Fibroblast of lung (primary cell): ENCODE results near the gene PIR. TPM values are rescaled to one million over a fixed set of nuclear protein-coding genes. Genes with fewer than 3 reads are reported as not detected.

Experiments
- DNase-seq, 2 donors: peaks; one replicate each; pipeline versions ENCODE4 v3.0.0 to v3.0.0-alpha.2; 2010; ENCODE audit warnings: low read depth in 2 of 2
- H2AFZ ChIP-seq: 2 replicates; pipeline ENCODE4 v1.5.1; 2012; ENCODE audit warnings: low read length, control low read depth, inconsistent platforms
- H3K27ac ChIP-seq: 2 replicates; pipeline ENCODE4 v1.5.1; 2011; ENCODE audit warnings: low read length, control low read depth; ENCODE audit not compliant: insufficient read depth
- H3K27me3 ChIP-seq: 2 replicates; pipeline ENCODE4 v1.5.1; 2011; ENCODE audit warnings: mild to moderate bottlenecking, low read length; ENCODE audit not compliant: control insufficient read depth, insufficient read depth
- H3K36me3 ChIP-seq: 2 replicates; pipeline ENCODE4 v1.5.1; 2011; ENCODE audit warnings: low read length; ENCODE audit not compliant: control insufficient read depth, insufficient read depth
- H3K4me1 ChIP-seq: 2 replicates; pipeline ENCODE4 v1.5.1; 2011; ENCODE audit warnings: low read length; ENCODE audit not compliant: control insufficient read depth, insufficient read depth; ENCODE audit errors: extremely low read depth
- H3K4me2 ChIP-seq: 2 replicates; pipeline ENCODE4 v1.5.1; 2011; ENCODE audit warnings: low read length, control low read depth; ENCODE audit not compliant: insufficient read depth; ENCODE audit errors: extremely low read depth
- H3K4me3 ChIP-seq, 4 experiments: fragments of 200-600 bp in 1 of 4; sonication (generic) in 1 of 4; replicated peaks in 1 of 4; 2 replicates each; pipeline ENCODE4 v1.5.1; 2011 to 2016; ENCODE audit warnings: low read length in 4 of 4, low read depth in 3 of 4, mild to moderate bottlenecking in 3 of 4, control low read depth in 2 of 4, inconsistent platforms in 1 of 4, mixed read lengths in 1 of 4; ENCODE audit not compliant: insufficient read depth in 1 of 4; ENCODE audit errors: control extremely low read depth in 1 of 4
- H3K79me2 ChIP-seq: 2 replicates; pipeline ENCODE4 v1.5.1; 2012; ENCODE audit warnings: mild to moderate bottlenecking, low read length, inconsistent platforms; ENCODE audit not compliant: control insufficient read depth, insufficient read depth
- H3K9ac ChIP-seq: 2 replicates; pipeline ENCODE4 v1.5.1; 2011; ENCODE audit warnings: mild to moderate bottlenecking, low read length, control low read depth; ENCODE audit not compliant: insufficient read depth
- H3K9me3 ChIP-seq: 2 replicates; pipeline ENCODE4 v1.5.1; 2012; ENCODE audit warnings: low read depth, low read length; ENCODE audit not compliant: control insufficient read depth, insufficient read depth
- H4K20me1 ChIP-seq: 2 replicates; pipeline ENCODE4 v1.5.1; 2011; ENCODE audit warnings: low read length; ENCODE audit not compliant: control insufficient read depth, insufficient read depth; ENCODE audit errors: extremely low read depth
- EZH2 ChIP-seq: IDR thresholded peaks from 2 replicates; pipeline ENCODE4 v1.5.1; 2012; ENCODE audit warnings: low read length, control low read depth, mild to moderate bottlenecking; ENCODE audit errors: missing control alignments
- polyA plus RNA-seq, 2 donors: library from polyadenylated mRNA; depleted of rRNA in 1 of 2; stranded (reverse) in 1 of 2; unstranded in 1 of 2; fragments of >200 nt; gene quantifications; 2 replicates each; pipeline ENCODE4 v1.2.1, GENCODE V29; 2011 to 2012; ENCODE audit warnings: missing spikeins in 1 of 2
- total RNA-seq: library from RNA; depleted of rRNA; stranded (reverse); fragments of >200 nt; gene quantifications from 2 replicates; pipeline ENCODE4 v1.2.1, GENCODE V29; 2014
- TF ChIP-seq, protein P1 (sequence below), 2 donors: IDR thresholded peaks in 1 of 2; conservative IDR thresholded peaks in 1 of 2; 1 replicate in 1 of 2; 2 replicates in 1 of 2; pipeline ENCODE4 v1.5.1; 2011 to 2012; ENCODE audit warnings: low read length in 2 of 2, control low read depth in 1 of 2, inconsistent platforms in 1 of 2, low read depth in 1 of 2, mild to moderate bottlenecking in 1 of 2

Gene PIR
- total and polyA plus RNA-seq, 2 donors (not counting 1 experiment from before 2014, with no cell fraction given), result 17.0 to 19.9 TPM

DNA sequence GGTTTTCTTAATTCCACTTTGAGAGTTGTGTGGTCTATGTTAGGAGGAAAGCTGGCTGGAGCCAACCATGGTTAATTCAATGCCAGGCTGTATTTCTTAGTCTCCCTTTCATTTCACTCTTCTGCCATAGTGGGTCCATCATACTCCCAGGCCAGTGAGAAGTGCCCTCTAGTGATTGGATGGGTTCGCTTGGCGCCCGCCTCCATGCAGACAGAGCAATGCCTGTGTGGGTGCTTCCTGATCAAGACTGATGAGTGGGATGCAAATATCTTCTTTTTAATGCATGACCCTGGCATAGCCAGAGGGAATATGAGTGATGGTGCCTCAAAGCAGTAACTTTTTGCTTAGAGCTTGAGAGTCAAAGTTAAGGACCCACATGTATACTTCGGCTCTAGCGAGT is 13.9 kb upstream of the PIR start:
- Histone ChIP-seq H3K9ac (no peak overlapping the region), H3K4me3 (no peak overlapping the region), H3K27ac (no peak overlapping the region), H3K79me2 (no peaks in the 10 kb centered on the region), H3K9me3 (no peaks in the 10 kb centered on the region), H3K4me2 (no peak overlapping the region), H3K36me3 (no peaks in the 10 kb centered on the region), H4K20me1 (no peaks in the 10 kb centered on the region), H3K27me3 (no peaks in the 10 kb centered on the region), H2AFZ (no peak overlapping the region), H3K4me1 (no peaks in the 10 kb centered on the region)
- DNase-seq, result no peak
- no peak for TF ChIP-seq EZH2
- TF ChIP-seq, protein P1, sequence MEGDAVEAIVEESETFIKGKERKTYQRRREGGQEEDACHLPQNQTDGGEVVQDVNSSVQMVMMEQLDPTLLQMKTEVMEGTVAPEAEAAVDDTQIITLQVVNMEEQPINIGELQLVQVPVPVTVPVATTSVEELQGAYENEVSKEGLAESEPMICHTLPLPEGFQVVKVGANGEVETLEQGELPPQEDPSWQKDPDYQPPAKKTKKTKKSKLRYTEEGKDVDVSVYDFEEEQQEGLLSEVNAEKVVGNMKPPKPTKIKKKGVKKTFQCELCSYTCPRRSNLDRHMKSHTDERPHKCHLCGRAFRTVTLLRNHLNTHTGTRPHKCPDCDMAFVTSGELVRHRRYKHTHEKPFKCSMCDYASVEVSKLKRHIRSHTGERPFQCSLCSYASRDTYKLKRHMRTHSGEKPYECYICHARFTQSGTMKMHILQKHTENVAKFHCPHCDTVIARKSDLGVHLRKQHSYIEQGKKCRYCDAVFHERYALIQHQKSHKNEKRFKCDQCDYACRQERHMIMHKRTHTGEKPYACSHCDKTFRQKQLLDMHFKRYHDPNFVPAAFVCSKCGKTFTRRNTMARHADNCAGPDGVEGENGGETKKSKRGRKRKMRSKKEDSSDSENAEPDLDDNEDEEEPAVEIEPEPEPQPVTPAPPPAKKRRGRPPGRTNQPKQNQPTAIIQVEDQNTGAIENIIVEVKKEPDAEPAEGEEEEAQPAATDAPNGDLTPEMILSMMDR (conservative IDR thresholded peaks at IDR 0.05 in 1 of 2, IDR thresholded peaks at IDR 0.05 in 1 of 2; ENCODE audit: low read depth in 1 of 2, low read length in 2 of 2), result no peak

DNA sequence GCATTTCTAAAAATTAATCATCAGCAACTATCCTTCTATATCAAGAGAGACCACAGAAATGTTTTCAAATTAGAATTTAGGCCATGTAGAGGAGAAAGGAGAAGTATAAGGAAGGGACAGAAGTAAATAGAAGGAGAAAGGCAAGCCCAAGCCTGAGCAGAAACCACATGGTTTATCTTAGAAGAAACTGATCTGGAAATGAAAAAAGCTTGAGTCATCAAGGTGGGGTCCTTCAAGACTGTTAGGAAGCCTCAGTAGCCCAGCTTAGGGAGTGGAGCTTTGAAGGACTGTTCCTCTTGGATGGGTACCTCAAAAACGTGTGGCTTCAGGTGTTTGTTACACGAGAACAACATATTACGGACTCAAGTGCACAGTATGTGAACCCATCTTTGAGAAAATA is 12.0 kb upstream of the PIR start:
- no peak overlapping the region for H3K4me3 ChIP-seq
- TF ChIP-seq EZH2, result no peak
- TF ChIP-seq, protein P1 (conservative IDR thresholded peaks at IDR 0.05 in 1 of 2, IDR thresholded peaks at IDR 0.05 in 1 of 2; ENCODE audit: low read depth in 1 of 2, low read length in 2 of 2), result no peak
- no peaks in the 10 kb centered on the region for H4K20me1 ChIP-seq
- no peak overlapping the region for H3K4me2 ChIP-seq
- H3K9me3 ChIP-seq, result no peaks in the 10 kb centered on the region
- no peaks in the 10 kb centered on the region for H3K27me3 ChIP-seq
- H3K4me1 ChIP-seq, result no peaks in the 10 kb centered on the region
- no peak overlapping the region for H3K9ac ChIP-seq
- no peaks in the 10 kb centered on the region for H3K79me2 ChIP-seq
- no peak overlapping the region for H3K27ac ChIP-seq
- H3K36me3 ChIP-seq, result no peaks in the 10 kb centered on the region
- no peak for DNase-seq
- H2AFZ ChIP-seq, result no peak overlapping the region

DNA sequence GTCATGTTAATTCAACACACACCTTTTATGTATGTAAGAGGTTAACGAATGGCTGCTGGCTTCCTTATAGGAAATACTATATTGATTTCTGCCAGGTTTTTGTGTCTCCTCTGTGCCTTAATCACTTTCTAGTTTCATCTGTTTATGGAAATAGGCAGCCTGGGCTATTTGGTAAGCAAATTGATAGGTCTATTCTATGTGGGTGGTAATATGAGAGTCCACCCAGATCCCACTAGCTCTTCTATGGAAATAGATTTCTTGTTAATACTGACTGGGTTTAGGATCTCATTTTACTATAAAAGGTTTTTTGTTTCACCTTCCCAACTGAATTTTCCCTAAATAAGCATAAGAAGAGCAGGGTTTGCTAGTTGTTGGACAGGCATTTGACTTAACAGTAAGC is 11.5 kb upstream of the PIR start:
- no peak overlapping the region for H3K9ac ChIP-seq
- H3K4me2 ChIP-seq, result no peak overlapping the region

More for the DNA sequence above, 11.5 kb upstream of the PIR start:
- H3K27ac ChIP-seq, result no peak overlapping the region
- DNase-seq, result no peak
- no peaks in the 10 kb centered on the region for H3K27me3 ChIP-seq
- no peak overlapping the region for H2AFZ ChIP-seq
- no peaks in the 10 kb centered on the region for H4K20me1 ChIP-seq
- no peaks in the 10 kb centered on the region for H3K79me2 ChIP-seq
- no peaks in the 10 kb centered on the region for H3K36me3 ChIP-seq
- H3K9me3 ChIP-seq, result no peaks in the 10 kb centered on the region
- TF ChIP-seq EZH2, result no peak
- TF ChIP-seq, protein P1 (conservative IDR thresholded peaks at IDR 0.05 in 1 of 2, IDR thresholded peaks at IDR 0.05 in 1 of 2; ENCODE audit: low read depth in 1 of 2, low read length in 2 of 2), result no peak
- H3K4me1 ChIP-seq, result no peaks in the 10 kb centered on the region
- H3K4me3 ChIP-seq, result no peak overlapping the region
